NB4 (cell line): Measurements from ENCODE around the gene TRPM5.
A peak's percentile ranks its signal among the peaks of the same experiment; 100 is the strongest.

Experiments
- DNase-seq: peaks from one replicate; pipeline ENCODE4 v3.0.0; 2010; ENCODE audit warnings: low read depth
- H3K4me3 ChIP-seq: one replicate; pipeline ENCODE4 v1.5.1; 2011; ENCODE audit warnings: mild to moderate bottlenecking, low read depth, low read length, moderate library complexity
- MYC ChIP-seq: IDR thresholded peaks from 2 replicates; pipeline ENCODE4 v1.6.1; 2011; ENCODE audit warnings: low read depth, low read length
- POLR2A ChIP-seq: IDR thresholded peaks from 2 replicates; pipeline ENCODE4 v1.6.1; 2011; ENCODE audit warnings: mild to moderate bottlenecking; ENCODE audit not compliant: insufficient read length; ENCODE audit errors: extremely low read depth
- TF ChIP-seq, protein P1 (sequence below): IDR thresholded peaks from one replicate; pipeline ENCODE4 v1.5.1; 2012; ENCODE audit warnings: low read depth, low read length
- TF ChIP-seq, protein P2 (sequence below): IDR thresholded peaks from 2 replicates; pipeline ENCODE4 v1.6.1; 2011; ENCODE audit warnings: low read depth, low read length

TRPM5 gene

DNA sequence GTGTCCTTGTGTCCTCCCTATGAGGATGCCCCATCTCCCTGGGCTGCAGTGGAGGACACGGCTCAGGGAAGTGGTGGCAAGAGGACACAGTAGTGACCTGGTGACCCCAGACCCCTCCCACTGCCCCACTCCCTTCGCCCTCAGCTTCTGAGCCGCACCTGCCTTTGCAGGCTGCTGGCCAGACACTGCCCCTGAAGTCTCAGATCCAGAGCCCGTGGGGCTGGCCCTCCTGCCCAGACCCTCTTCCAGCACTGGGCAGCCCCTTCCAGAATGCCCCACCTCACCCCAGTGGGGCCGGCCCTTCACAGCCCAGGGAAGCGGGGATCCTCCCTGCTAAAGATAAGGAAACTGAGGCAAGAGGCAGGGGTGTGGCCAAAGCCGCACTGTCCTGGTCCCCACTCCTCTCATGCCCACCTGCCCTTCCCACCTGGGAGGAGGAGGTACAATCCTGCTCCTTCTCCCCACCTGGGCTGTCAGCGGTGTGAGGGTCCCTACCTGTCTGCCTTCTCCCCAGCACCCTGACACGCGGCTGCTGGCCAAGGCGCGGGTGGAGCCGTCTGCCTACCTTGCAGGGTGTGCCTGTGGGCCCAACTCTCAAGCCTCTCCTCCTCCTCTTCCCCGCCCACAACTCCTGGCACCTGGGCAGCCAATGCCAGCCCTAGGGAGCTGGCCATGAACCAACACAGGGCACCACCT, 17.3 kb downstream of the TRPM5 start:
- H3K4me3 ChIP-seq, result no peak overlapping the region
- TF ChIP-seq, protein P1, sequence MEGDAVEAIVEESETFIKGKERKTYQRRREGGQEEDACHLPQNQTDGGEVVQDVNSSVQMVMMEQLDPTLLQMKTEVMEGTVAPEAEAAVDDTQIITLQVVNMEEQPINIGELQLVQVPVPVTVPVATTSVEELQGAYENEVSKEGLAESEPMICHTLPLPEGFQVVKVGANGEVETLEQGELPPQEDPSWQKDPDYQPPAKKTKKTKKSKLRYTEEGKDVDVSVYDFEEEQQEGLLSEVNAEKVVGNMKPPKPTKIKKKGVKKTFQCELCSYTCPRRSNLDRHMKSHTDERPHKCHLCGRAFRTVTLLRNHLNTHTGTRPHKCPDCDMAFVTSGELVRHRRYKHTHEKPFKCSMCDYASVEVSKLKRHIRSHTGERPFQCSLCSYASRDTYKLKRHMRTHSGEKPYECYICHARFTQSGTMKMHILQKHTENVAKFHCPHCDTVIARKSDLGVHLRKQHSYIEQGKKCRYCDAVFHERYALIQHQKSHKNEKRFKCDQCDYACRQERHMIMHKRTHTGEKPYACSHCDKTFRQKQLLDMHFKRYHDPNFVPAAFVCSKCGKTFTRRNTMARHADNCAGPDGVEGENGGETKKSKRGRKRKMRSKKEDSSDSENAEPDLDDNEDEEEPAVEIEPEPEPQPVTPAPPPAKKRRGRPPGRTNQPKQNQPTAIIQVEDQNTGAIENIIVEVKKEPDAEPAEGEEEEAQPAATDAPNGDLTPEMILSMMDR, result no peak
- TF ChIP-seq, protein P2, sequence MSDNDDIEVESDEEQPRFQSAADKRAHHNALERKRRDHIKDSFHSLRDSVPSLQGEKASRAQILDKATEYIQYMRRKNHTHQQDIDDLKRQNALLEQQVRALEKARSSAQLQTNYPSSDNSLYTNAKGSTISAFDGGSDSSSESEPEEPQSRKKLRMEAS, result no peak
- TF ChIP-seq POLR2A, result no peak
- no peak for TF ChIP-seq MYC
- no peak for DNase-seq

DNA sequence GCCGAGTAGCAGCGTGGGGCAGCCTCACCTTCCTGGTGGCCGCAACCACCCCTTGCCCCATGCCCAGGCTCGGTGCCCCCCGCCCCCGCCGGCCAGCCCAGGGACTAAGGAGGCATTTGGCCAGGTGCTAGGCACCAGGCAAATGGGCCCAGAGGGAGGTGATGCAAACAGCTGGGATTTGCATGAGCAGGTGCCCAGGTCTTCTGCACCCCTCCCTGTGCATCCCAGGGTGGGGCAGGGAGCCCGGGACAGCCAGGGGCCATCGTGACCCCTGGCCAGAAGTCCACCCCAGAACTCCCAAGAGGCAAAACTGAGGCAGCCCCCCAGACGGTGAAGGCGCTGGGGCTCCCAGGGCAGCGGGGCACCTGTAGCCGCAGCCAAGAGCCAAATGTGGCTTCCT, 18.1 kb downstream of the TRPM5 start:
- TF ChIP-seq, protein P2, result no peak
- TF ChIP-seq MYC, result no peak
- TF ChIP-seq, protein P1, result no peak
- TF ChIP-seq POLR2A, result no peak
- H3K4me3 ChIP-seq, result no peak overlapping the region
- no peak for DNase-seq

DNA sequence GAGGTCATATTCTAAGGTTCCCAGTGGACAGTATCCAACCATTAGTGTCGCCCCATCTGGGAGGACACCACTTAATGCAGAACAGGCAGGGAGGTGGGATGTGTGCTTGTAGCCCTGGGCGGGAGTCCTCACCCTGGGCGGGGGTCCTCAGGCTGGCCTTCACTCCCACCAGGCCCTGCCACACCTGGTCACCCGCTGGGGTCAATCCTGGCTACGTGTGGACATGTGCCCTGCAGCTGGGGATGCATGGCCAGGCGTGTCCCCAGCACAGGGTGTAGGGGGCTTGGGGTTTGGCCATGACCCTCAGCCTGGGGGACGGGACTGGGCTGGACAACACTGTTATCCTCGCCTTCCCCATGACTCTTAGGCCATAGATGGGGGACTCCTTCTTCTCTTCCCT, 18.8 kb downstream of the TRPM5 start:
- no peak overlapping the region for H3K4me3 ChIP-seq
- DNase-seq, result no peak
- TF ChIP-seq, protein P1, result no peak

DNA sequence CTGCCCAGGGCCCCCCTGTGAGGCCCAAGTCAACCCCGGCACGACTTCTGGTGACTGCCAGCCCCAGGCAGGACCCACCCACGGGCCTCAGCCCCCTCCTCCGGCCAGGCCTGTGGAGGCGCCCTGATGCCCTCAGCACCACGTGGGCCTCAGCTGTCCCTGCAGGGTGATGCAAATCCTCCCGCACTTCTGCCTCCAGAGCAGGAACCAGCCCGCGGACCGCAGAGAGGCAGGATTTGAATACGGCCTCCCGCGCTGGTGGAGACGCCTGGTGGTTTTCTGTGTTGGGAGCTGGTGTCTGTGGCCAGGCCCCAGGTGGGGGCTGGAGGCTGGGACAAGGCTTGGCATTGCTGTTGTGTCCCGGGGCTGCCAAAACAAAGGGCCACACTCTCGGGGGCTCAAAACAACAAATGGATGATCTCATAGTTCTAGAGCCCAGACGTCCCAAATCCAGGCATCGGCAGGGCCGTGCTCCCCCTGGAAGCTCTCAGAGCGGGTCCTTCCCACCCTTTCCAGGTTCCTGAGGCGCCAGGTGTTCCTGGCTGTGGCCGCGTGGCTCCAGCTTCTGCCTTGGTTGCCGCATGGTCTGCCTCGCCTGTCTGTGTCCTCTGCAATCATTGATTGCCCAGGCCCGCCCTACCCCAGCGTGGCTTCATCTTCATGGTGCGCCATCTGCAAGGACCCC, 19.4 kb downstream of the TRPM5 start:
- no peak overlapping the region for H3K4me3 ChIP-seq
- peak; percentile 5; the same call in 1 of the 2 replicates for TF ChIP-seq MYC
- TF ChIP-seq, protein P1, result no peak
- TF ChIP-seq, protein P2, result peak; percentile 61
- no peak for TF ChIP-seq POLR2A
- peak; percentile 49 for DNase-seq

DNA sequence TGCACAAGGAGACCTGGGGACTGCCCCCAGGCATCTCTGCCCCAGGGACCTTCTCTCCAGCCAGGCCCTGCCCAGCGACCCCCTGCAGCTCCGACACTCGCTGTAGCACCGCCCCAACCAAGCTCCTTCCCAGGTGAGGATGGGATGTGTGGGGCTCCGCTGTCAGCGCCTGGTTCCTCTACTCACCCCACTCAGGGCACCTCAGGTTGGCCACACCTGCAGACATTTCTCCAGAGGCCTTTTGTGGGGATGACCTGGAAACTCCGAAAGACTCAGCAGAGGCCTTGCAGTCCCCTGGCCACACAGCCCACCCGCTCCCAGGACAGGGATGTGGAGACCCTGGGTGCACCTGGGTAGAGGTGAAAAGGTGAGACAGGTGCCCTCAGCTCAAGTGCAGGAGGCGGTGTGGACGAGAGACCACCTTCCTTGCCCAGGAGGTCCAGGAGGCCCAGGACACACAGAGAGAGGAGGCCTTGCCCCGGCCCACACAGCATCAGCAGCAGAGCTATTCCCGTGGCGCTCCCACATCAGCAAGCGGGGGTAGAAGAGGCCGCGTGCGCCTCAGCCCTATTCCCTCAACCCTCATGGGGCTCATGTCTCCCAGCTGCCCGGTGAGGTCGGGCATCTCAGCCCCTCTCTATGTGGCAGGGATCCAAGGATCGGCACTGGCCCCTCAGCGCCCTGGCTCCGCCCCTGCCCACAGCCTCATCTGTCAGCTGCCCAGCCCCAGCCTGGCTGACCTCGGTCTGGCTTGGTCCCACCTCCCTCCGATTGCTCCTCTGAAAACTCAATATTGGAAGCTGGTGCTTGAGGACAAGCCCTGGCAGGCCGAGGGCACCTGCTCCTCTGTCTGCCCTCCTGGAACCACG, 20.9 kb downstream of the TRPM5 start:
- H3K4me3 ChIP-seq, result no peak overlapping the region
- no peak for DNase-seq
- TF ChIP-seq POLR2A, result no peak
- TF ChIP-seq, protein P2, result no peak
- TF ChIP-seq, protein P1, result no peak
- TF ChIP-seq MYC, result no peak
